GM23338 (cell line): ENCODE results near the gene ZNRD2. TPM values are rescaled to one million over a fixed set of nuclear protein-coding genes. Genes with fewer than 3 reads are reported as not detected.

ENCODE experiments used
- ATAC-seq: fragments of 200-7000 bp; cut with Tn5 transposase; 3 replicates; pipeline ENCODE4 v1.9.1; 2020
- DNase-seq: peaks from one replicate; pipeline ENCODE4 v3.0.0-alpha.2; 2015; ENCODE audit warnings: low spot score
- H2AFZ ChIP-seq: fragments of 200-600 bp; sonication (generic); 2 replicates; pipeline ENCODE4 v1.8.0; 2016; ENCODE audit warnings: antibody characterized with exemption, mild to moderate bottlenecking, moderate library complexity
- H3F3A ChIP-seq: fragments of 200-600 bp; sonication (generic); replicated peaks from 2 replicates; pipeline ENCODE4 v1.8.0; 2017; ENCODE audit warnings: antibody characterized with exemption, mixed run types, low read depth
- H3K27ac ChIP-seq: fragments of 200-600 bp; sonication (generic); 2 replicates; pipeline ENCODE4 v1.6.1; 2016; ENCODE audit warnings: low read depth
- H3K27me3 ChIP-seq: fragments of 200-600 bp; sonication (generic); 2 replicates; pipeline ENCODE4 v1.8.0; 2016; ENCODE audit warnings: mild to moderate bottlenecking, mixed run types, moderate library complexity; ENCODE audit not compliant: insufficient read depth
- H3K36me3 ChIP-seq: fragments of 200-600 bp; sonication (generic); 2 replicates; pipeline ENCODE4 v1.8.0; 2016; ENCODE audit warnings: mild to moderate bottlenecking; ENCODE audit not compliant: insufficient read depth
- H3K4me1 ChIP-seq: fragments of 200-600 bp; sonication (generic); 2 replicates; pipeline ENCODE4 v1.8.0; 2016; ENCODE audit warnings: mild to moderate bottlenecking, moderate library complexity; ENCODE audit not compliant: insufficient read depth
- H3K4me2 ChIP-seq: fragments of 200-600 bp; sonication (generic); 2 replicates; pipeline ENCODE4 v1.7.1; 2017; ENCODE audit warnings: mixed run types
- H3K4me3 ChIP-seq: fragments of 200-600 bp; sonication (generic); 2 replicates; pipeline ENCODE4 v1.6.1; 2016; ENCODE audit warnings: mixed run types
- H3K79me2 ChIP-seq: fragments of 200-600 bp; sonication (generic); replicated peaks from 2 replicates; pipeline ENCODE4 v1.8.0; 2017; ENCODE audit warnings: mild to moderate bottlenecking; ENCODE audit not compliant: insufficient read depth
- H3K9me2 ChIP-seq: fragments of 200-600 bp; sonication (generic); 2 replicates; pipeline ENCODE4 v1.8.0; 2017; ENCODE audit not compliant: insufficient read depth
- H4K20me1 ChIP-seq: fragments of 200-600 bp; sonication (generic); replicated peaks from 2 replicates; pipeline ENCODE4 v1.8.0; 2017; ENCODE audit warnings: mild to moderate bottlenecking; ENCODE audit not compliant: insufficient read depth
- H3K27ac Mint-ChIP-seq: 2 replicates; pipeline ENCODE4 v1.8.0; 2020; ENCODE audit warnings: inconsistent platforms, mild to moderate bottlenecking, moderate library complexity, mixed read lengths
- H3K27me3 Mint-ChIP-seq: 3 replicates; pipeline ENCODE4 v1.8.0; 2022; ENCODE audit warnings: low read depth, mild to moderate bottlenecking, moderate library complexity, mixed read lengths, inconsistent platforms; ENCODE audit not compliant: insufficient read depth, poor library complexity
- H3K36me3 Mint-ChIP-seq: 3 replicates; pipeline ENCODE4 v1.8.0; 2021; ENCODE audit warnings: low read depth, mild to moderate bottlenecking, inconsistent platforms, moderate library complexity, mixed read lengths
- H3K4me1 Mint-ChIP-seq: 3 replicates; pipeline ENCODE4 v1.8.0; 2020; ENCODE audit warnings: mild to moderate bottlenecking, inconsistent platforms, mixed read lengths
- H3K4me3 Mint-ChIP-seq: 3 replicates; pipeline ENCODE4 v1.8.0; 2021; ENCODE audit warnings: moderate library complexity, mild to moderate bottlenecking, inconsistent platforms, mixed read lengths
- H3K9me3 Mint-ChIP-seq: 3 replicates; pipeline ENCODE4 v1.8.0; 2020; ENCODE audit warnings: moderate library complexity, mild to moderate bottlenecking, inconsistent platforms, mixed read lengths
- EZH2phosphoT487 ChIP-seq: fragments of 200-600 bp; sonication (generic); IDR thresholded peaks from one replicate; pipeline ENCODE4 v1.8.1; 2018; ENCODE audit warnings: antibody characterized with exemption; ENCODE audit not compliant: unreplicated experiment
- ZNF331 ChIP-seq: fragments of 250-450 bp; sonication (Bioruptor Pico); IDR thresholded peaks from 2 replicates; pipeline ENCODE4 v1.5.0; 2020; ENCODE audit warnings: low read depth, mild to moderate bottlenecking, moderate library complexity
- polyA plus RNA-seq: library from polyadenylated mRNA; unstranded; fragments of >200 nt; fragmentation: Nextera tagmentation; extraction: Ambion mirVana; gene quantifications from 2 replicates; pipeline ENCODE4 v1.2.1, GENCODE V29; 2016
- total RNA-seq: library from RNA; depleted of rRNA; stranded (reverse); fragments of >200 nt; shearing (Covaris generic); gene quantifications from 2 replicates; pipeline ENCODE4 v1.2.3, GENCODE V29; 2014
- TF ChIP-seq, protein P1 (sequence below), 2 experiments: fragments of 200-600 bp in 1 of 2; sonication (generic) in 1 of 2; conservative IDR thresholded peaks; 2 replicates each; pipeline versions ENCODE4 v1.5.1 to v1.6.1; 2016 to 2017; ENCODE audit warnings: antibody characterized with exemption in 2 of 2, low read depth in 2 of 2, mild to moderate bottlenecking in 2 of 2, moderate library complexity in 1 of 2
- TF ChIP-seq, protein P2 (sequence below): IDR thresholded peaks from one replicate; pipeline ENCODE4 v1.6.1; 2018; ENCODE audit warnings: antibody characterized with exemption; ENCODE audit not compliant: unreplicated experiment
- TF ChIP-seq, protein P3 (sequence below): fragments of 250-450 bp; sonication (Bioruptor Pico); IDR thresholded peaks from 2 replicates; pipeline ENCODE4 v1.5.0; 2020; ENCODE audit warnings: mild to moderate bottlenecking, moderate library complexity

The ZNRD2 gene
- total and polyA plus RNA-seq, 2 experiments from 2014 or later: 78.6 to 148 TPM

DNA sequence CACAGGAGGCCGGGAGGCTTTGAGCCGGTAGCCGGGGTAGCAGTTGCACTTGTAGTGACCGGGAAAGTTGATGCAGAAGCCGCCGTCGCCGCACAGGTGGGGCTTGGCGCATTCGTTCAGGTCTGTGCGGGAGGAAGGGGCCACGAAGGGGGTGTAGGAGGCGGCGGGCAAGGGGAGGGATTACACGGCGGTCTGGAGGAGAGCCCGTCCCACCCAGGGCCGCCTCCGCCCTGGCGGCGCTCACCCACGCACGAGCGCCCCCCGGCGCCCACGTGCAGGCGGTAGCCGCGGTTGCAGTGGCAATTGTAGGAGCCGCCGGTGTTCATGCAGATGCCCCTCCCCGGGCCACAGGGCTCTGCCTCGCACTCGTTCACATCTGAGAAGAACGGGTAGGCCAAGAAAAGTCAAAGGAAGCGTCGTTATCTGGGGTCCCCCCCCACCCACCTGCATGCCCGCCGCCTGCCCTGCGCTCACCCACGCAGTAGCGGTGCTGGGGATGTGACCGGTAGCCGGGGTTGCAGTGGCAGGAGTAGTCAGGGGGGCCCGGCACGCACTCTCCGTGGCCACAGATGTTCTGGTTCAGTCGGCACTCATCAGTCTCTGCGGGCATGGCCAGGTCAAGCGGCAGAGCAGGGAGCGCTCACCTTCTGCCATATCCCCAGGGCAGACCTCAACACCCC lies 22.7 kb upstream of the ZNRD2 start:
- H3K36me3 Mint-ChIP-seq: no peaks in the 10 kb centered on the region; the same call in 2 of the 3 replicates
- H3K4me1 Mint-ChIP-seq: peaks cover 34% of the 10 kb centered on the region
- no peak overlapping the region; the same call in 2 of the 3 replicates for H3K4me3 Mint-ChIP-seq
- Histone ChIP-seq H3K27me3 (peaks cover 73% of the 10 kb centered on the region), H3K27ac (no peak overlapping the region), H3K79me2 (no peaks in the 10 kb centered on the region), H3K36me3 (no peaks in the 10 kb centered on the region), H3K4me2 (peak overlapping the region; percentile 88), H3K9me2 (no peaks in the 10 kb centered on the region), H3F3A (peaks cover 21% of the 10 kb centered on the region; the same call in 1 of the 2 replicates), H2AFZ (no peak overlapping the region), H4K20me1 (peaks cover 3% of the 10 kb centered on the region; the same call in 1 of the 2 replicates), H3K4me1 (peaks cover 13% of the 10 kb centered on the region), H3K4me3 (peak overlapping the region; percentile 68; the same call in 1 of the 2 replicates)
- peak; percentile 6 for ATAC-seq
- TF ChIP-seq, protein P1, sequence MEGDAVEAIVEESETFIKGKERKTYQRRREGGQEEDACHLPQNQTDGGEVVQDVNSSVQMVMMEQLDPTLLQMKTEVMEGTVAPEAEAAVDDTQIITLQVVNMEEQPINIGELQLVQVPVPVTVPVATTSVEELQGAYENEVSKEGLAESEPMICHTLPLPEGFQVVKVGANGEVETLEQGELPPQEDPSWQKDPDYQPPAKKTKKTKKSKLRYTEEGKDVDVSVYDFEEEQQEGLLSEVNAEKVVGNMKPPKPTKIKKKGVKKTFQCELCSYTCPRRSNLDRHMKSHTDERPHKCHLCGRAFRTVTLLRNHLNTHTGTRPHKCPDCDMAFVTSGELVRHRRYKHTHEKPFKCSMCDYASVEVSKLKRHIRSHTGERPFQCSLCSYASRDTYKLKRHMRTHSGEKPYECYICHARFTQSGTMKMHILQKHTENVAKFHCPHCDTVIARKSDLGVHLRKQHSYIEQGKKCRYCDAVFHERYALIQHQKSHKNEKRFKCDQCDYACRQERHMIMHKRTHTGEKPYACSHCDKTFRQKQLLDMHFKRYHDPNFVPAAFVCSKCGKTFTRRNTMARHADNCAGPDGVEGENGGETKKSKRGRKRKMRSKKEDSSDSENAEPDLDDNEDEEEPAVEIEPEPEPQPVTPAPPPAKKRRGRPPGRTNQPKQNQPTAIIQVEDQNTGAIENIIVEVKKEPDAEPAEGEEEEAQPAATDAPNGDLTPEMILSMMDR (conservative IDR thresholded peaks at IDR 0.05; ENCODE audit: low read depth in 2 of 2): peak in 1 of 2 experiments; percentile 69; a peak in 3 of 4 replicates
- no peak for TF ChIP-seq ZNF331 (CRISPR knock-in tag)
- peak; percentile 54 for DNase-seq
- no peak overlapping the region for H3K27ac Mint-ChIP-seq
- peaks cover 56% of the 10 kb centered on the region for H3K27me3 Mint-ChIP-seq
- H3K9me3 Mint-ChIP-seq: no peaks in the 10 kb centered on the region; the same call in 2 of the 3 replicates

DNA sequence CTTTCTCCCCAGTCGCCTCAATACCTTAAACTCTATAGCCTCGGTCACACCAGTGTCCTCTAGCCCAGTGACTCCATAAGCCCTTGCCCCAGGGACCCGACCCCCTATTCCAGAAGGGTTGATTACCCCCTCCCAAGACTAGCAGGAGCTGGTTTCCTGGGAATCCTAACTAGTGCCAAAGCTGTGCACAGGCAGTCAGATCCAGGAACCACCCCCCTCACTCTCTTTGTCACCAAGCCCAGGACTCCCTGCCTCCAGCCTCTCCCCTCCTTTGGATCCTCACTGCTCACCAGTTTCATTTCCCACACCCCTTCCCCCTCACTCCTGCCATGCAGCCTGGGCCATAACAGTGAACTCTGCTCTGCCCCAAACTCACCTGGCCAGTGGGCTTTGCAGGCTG lies 21.9 kb upstream of the ZNRD2 start:
- H3K9me2 ChIP-seq: no peaks in the 10 kb centered on the region
- peaks cover 25% of the 10 kb centered on the region; the same call in 1 of the 2 replicates for H3F3A ChIP-seq
- Mint-ChIP-seq H3K36me3 (no peaks in the 10 kb centered on the region; the same call in 2 of the 3 replicates), H3K4me1 (peaks cover 37% of the 10 kb centered on the region), H3K4me3 (no peak overlapping the region; the same call in 2 of the 3 replicates), H3K27me3 (peaks cover 56% of the 10 kb centered on the region), H3K9me3 (no peaks in the 10 kb centered on the region; the same call in 2 of the 3 replicates), H3K27ac (no peak overlapping the region)
- no peak for ATAC-seq
- no peaks in the 10 kb centered on the region for H3K36me3 ChIP-seq
- no peaks in the 10 kb centered on the region for H3K79me2 ChIP-seq
- H3K27me3 ChIP-seq: peaks cover 73% of the 10 kb centered on the region
- no peak overlapping the region for H3K4me3 ChIP-seq
- peaks cover 3% of the 10 kb centered on the region; the same call in 1 of the 2 replicates for H4K20me1 ChIP-seq
- no peak overlapping the region for H2AFZ ChIP-seq
- peaks cover 13% of the 10 kb centered on the region for H3K4me1 ChIP-seq
- no peak overlapping the region for H3K4me2 ChIP-seq
- H3K27ac ChIP-seq: no peak overlapping the region
- DNase-seq: no peak
- TF ChIP-seq, protein P2, sequence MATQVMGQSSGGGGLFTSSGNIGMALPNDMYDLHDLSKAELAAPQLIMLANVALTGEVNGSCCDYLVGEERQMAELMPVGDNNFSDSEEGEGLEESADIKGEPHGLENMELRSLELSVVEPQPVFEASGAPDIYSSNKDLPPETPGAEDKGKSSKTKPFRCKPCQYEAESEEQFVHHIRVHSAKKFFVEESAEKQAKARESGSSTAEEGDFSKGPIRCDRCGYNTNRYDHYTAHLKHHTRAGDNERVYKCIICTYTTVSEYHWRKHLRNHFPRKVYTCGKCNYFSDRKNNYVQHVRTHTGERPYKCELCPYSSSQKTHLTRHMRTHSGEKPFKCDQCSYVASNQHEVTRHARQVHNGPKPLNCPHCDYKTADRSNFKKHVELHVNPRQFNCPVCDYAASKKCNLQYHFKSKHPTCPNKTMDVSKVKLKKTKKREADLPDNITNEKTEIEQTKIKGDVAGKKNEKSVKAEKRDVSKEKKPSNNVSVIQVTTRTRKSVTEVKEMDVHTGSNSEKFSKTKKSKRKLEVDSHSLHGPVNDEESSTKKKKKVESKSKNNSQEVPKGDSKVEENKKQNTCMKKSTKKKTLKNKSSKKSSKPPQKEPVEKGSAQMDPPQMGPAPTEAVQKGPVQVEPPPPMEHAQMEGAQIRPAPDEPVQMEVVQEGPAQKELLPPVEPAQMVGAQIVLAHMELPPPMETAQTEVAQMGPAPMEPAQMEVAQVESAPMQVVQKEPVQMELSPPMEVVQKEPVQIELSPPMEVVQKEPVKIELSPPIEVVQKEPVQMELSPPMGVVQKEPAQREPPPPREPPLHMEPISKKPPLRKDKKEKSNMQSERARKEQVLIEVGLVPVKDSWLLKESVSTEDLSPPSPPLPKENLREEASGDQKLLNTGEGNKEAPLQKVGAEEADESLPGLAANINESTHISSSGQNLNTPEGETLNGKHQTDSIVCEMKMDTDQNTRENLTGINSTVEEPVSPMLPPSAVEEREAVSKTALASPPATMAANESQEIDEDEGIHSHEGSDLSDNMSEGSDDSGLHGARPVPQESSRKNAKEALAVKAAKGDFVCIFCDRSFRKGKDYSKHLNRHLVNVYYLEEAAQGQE: no peak
- no peak for TF ChIP-seq EZH2phosphoT487
- TF ChIP-seq, protein P1 (conservative IDR thresholded peaks at IDR 0.05; ENCODE audit: low read depth in 2 of 2): no peak
- TF ChIP-seq, protein P3, sequence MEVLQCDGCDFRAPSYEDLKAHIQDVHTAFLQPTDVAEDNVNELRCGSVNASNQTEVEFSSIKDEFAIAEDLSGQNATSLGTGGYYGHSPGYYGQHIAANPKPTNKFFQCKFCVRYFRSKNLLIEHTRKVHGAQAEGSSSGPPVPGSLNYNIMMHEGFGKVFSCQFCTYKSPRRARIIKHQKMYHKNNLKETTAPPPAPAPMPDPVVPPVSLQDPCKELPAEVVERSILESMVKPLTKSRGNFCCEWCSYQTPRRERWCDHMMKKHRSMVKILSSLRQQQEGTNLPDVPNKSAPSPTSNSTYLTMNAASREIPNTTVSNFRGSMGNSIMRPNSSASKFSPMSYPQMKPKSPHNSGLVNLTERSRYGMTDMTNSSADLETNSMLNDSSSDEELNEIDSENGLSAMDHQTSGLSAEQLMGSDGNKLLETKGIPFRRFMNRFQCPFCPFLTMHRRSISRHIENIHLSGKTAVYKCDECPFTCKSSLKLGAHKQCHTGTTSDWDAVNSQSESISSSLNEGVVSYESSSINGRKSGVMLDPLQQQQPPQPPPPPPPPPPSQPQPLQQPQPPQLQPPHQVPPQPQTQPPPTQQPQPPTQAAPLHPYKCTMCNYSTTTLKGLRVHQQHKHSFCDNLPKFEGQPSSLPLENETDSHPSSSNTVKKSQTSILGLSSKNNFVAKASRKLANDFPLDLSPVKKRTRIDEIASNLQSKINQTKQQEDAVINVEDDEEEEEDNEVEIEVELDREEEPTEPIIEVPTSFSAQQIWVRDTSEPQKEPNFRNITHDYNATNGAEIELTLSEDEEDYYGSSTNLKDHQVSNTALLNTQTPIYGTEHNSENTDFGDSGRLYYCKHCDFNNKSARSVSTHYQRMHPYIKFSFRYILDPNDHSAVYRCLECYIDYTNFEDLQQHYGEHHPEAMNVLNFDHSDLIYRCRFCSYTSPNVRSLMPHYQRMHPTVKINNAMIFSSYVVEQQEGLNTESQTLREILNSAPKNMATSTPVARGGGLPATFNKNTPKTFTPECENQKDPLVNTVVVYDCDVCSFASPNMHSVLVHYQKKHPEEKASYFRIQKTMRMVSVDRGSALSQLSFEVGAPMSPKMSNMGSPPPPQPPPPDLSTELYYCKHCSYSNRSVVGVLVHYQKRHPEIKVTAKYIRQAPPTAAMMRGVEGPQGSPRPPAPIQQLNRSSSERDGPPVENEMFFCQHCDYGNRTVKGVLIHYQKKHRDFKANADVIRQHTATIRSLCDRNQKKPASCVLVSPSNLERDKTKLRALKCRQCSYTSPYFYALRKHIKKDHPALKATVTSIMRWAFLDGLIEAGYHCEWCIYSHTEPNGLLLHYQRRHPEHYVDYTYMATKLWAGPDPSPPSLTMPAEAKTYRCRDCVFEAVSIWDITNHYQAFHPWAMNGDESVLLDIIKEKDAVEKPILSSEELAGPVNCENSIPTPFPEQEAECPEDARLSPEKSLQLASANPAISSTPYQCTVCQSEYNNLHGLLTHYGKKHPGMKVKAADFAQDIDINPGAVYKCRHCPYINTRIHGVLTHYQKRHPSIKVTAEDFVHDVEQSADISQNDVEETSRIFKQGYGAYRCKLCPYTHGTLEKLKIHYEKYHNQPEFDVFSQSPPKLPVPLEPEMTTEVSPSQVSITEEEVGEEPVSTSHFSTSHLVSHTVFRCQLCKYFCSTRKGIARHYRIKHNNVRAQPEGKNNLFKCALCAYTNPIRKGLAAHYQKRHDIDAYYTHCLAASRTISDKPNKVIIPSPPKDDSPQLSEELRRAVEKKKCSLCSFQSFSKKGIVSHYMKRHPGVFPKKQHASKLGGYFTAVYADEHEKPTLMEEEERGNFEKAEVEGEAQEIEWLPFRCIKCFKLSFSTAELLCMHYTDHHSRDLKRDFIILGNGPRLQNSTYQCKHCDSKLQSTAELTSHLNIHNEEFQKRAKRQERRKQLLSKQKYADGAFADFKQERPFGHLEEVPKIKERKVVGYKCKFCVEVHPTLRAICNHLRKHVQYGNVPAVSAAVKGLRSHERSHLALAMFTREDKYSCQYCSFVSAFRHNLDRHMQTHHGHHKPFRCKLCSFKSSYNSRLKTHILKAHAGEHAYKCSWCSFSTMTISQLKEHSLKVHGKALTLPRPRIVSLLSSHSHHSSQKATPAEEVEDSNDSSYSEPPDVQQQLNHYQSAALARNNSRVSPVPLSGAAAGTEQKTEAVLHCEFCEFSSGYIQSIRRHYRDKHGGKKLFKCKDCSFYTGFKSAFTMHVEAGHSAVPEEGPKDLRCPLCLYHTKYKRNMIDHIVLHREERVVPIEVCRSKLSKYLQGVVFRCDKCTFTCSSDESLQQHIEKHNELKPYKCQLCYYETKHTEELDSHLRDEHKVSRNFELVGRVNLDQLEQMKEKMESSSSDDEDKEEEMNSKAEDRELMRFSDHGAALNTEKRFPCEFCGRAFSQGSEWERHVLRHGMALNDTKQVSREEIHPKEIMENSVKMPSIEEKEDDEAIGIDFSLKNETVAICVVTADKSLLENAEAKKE (CRISPR knock-in tag): no peak
